Stimulated activated CD8-positive, alpha-beta memory T cell treated with anti-CD3 and anti-CD28 coated beads, Interleukin-15, amount 100 ng/mL, for 48 hours (primary cell): ENCODE results near the gene PCNT.
"Not testable (repeated sequence)": the region's sequence is repeated elsewhere in the genome, so short reads cannot be mapped to it uniquely, and the experiment has no call there.

Experiments used
- DNase-seq, 2 donors: peaks; one replicate each; pipeline ENCODE4 v3.0.0-alpha.2; 2020; ENCODE audit warnings: low read depth in 2 of 2

The PCNT gene

DNA sequence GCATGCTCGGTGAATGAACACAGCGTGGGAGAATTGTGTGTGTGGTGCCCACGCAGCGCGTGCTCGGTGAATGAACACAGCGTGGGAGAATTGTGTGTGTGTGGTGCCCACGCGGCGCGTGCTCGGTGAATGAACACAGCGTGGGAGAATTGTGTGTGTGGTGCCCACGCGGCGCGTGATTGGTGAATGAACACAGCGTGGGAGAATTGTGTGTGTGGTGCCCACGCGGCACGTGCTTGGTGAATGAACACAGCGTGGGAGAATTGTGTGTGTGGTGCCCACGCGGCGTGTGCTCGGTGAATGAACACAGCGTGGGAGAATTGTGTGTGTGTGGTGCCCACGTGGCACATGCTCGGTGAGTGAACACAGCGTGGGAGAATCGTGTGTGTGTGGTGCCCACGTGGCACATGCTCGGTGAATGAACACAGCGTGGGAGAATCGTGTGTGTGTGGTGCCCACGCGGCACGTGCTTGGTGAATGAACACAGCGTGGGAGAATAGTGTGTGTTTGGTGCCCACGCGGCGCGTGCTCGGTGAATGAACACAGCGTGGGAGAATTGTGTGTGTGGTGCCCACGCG lies 79.4 kb downstream of the PCNT start:
- not testable (repeated sequence) for DNase-seq

DNA sequence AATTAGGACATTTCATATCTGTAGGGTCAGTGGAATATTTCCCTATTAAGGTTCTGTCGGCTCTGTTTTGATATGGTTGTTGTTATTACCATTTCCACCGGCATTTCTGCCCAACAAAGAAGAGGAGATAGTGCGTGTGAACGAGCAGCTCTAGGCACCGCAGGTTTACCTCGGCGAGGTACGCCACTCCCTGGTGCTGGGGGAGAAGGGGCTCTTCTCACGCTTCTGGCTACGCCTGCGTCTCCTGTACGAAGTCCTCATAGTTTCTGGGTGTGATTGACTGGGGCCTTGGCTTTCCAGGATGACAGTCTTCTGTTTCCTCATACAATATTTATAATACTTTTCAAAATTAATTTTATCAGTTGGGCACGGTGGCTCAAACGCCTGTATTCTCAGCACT lies 80.3 kb downstream of the PCNT start:
- DNase-seq: no peak

DNA sequence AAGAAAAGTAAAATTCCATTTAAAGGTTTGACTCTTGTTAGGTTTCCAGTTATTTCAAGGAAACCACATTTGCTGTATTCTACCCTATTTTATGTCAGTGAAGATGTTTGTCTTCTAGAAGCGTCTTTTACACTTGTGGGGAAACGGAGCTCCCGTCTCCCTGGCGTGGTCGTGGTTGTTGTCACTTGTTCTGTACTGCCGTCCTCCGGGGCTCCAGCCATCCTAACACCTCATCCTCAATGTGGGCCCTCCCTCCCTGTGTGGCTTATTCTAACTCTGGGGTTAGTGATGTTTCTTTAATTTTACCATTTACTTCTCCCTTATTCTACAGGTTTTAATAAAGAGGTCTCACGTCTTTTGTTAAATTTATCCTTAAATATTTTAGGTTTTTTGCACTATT lies 82.0 kb downstream of the PCNT start:
- DNase-seq: no peak

DNA sequence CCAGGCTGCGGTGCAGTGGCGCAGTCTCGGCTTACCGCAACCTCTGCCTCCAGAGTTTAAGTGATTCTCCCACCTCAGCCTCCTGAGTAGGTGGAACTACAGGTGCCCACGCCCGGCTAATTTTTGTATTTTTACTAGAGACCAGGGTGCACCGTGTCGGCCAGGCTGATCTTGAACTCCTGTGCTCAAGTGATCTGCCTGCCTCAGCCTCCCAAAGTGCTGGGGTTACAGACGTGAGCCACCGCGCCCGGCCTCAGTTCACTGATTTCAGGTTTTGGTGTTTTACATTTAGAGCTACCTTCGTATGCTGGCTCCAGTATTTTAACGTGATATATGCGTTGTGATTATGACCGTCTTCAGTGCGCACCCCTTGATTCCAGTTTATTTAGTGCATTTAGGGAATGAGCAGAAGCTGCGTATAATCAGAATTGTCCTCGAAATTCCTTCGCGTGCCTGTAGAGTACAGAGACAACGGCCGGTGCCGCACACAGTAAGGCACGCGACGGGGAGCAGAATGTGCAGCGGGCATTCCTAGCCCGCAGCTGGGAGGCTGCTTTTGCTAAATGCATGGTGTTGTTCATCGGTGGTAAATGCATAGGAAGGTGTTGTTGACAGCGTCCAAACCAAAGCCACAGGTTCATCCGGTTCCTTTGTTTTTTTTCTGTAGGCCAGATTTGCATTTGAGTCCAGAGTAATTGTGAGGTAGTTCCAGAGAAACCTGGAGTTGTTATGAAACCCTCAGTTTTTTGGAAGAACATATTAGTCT lies 85.9 kb downstream of the PCNT start:
- DNase-seq: no peak

DNA sequence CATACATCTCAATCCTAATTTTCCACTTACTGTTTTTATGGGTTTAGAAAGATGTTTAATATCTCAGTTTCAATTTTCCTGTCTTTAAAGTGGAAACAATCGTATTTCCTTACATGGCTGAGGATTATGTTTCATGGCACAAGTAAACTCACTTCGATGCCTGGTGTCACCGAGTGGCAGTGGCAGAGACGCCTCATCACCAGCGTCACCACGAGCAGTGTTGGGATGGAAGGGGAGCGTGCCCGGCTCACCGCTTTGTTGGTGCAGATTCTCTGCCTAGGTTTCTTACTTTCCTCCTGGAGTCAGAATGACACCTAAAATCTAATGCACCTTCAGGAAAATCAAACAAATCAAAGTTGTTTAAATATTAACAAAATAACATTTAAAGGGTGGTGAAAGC lies 86.6 kb downstream of the PCNT start:
- DNase-seq: no peak

DNA sequence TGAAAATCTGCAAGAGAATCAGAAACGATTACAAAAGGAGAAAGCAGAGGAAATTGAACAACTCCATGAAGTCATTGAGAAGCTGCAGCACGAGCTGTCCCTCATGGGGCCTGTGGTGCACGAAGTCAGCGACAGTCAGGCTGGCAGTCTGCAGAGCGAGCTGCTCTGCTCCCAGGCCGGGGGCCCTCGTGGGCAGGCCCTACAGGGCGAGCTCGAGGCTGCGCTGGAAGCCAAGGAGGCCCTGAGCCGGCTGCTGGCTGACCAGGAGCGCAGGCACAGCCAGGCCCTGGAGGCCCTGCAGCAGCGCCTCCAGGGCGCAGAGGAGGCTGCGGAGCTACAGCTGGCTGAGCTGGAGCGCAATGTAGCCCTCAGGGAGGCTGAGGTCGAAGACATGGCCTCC lies 87.3 kb downstream of the PCNT start:
- DNase-seq: no peak

DNA sequence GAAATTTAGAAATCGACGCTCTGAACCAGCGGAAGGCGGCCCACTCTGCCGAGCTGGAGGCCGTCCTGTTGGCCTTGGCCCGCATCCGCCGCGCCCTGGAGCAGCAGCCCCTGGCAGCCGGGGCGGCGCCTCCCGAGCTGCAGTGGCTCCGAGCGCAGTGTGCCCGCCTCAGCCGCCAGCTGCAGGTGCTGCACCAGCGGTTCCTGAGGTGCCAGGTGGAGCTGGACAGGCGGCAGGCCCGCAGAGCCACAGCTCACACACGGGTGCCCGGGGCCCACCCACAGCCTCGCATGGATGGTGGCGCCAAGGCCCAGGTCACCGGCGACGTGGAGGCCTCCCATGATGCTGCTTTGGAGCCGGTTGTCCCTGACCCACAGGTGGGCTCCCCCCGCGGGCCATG lies 87.7 kb downstream of the PCNT start:
- DNase-seq: no peak

DNA sequence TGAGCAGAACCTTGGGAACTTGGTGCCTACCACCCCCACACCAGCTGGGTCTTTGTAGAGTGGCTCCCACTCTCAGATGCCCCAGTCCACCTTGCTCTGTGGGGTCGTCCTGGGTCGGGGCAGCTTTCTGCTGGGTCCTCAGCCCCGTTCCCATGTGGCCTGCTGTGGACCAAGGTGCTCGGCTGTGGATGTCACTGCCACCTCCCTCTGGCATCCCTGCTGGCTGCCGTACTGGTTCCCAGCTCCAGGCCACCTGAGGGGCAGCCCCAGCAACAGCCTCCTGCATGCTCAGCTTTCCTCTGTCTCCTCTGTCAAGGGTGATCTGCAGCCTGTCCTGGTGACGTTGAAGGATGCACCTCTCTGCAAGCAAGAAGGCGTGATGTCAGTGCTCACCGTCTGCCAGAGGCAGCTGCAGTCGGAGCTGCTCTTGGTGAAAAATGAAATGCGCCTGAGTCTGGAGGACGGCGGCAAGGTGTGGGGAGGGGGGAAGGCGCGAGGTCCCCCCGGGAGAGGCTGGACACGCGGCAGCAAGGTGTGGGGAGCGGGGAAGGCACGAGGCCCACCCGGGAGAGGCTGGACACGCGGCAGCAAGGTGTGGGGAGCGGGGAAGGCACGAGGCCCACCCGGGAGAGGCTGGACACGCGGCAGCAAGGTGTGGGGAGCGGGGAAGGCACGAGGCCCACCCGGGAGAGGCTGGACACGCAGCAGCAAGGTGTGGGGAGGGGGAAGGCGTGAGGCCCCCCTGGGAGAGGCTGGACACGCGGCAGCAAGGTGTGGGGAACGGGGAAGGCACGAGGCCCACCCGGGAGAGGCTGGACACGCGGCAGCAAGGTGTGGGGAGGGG lies 88.8 kb downstream of the PCNT start:
- no peak for DNase-seq

DNA sequence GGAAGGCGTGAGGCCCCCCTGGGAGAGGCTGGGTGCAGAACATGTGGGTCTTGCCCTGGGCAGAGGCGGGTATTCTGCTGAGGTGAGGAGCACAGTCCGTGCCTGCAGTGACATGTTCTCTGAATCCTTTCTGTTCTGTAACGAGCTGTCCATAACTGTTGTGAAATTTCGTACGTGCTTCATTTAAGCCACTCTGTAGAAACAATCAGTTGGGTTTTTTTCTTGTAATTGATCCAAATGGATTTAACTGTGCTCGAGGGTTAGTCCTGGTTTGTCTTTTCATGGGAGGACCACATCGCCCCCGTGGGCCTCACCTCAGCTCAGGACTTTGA lies 89.4 kb downstream of the PCNT start:
- no peak for DNase-seq

DNA sequence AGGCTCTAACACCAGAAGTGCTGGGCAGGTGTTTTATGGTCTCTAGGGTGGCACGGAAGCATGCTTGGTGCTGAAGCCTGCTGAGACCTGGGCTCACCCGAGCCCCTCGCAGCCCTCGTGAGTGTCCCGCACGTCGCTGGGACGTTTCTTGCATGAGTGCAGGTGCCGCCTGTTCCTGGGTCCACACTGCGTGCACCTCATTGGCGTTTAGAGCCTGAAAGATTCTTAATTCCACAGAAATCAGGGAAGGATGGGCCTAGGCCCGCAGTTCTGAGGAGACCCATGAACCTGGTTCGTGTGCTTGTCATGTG lies 91.0 kb downstream of the PCNT start:
- no peak for DNase-seq

DNA sequence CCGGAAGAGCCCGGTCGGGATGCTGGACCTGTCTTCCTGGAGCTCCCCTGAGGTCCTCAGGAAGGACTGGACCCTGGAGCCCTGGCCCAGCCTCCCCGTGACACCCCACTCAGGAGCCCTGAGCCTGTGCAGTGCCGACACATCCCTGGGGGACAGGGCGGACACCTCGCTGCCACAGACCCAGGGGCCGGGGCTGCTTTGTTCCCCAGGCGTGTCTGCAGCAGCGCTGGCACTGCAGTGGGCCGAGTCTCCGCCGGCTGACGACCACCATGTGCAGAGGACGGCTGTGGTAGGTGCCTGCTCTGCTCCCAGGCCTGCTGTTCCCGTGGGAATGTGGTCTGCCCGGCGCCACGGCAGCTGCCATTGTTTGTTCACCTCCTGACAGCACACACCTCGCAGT lies 92.6 kb downstream of the PCNT start:
- DNase-seq: no peak

DNA sequence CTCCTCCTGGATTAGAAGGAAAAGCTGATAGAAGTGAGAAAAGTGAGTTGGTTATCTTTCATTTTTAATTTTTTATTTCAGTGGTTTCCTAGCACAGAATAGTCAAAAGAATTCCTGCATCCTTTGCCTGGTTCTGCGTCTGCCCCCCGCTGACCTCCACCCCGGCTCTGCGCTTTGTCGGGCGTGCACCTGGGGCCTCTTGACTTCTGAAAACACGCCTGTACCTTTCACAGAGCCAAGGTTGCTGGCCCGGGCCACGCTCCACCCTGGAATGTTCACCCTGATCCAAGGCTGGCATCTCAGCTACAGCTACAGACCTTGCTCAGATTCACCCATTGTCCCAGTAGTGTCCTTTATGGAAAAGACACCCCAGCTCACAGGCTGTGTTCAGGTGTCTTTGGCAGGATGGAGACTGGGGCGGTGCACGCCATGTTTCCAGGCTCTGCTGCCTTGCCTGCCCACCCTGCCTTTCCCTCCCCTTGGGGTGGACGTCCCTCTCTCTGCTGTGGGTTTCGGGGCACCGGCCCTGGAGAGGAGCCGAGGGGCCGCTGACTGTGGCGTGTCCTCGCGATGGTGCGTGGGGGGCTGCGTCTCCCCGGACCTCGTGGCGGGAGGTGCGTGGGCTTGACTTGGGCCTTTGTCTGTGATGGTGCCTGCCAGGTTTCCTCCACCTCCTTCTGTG lies 94.5 kb downstream of the PCNT start:
- no peak for DNase-seq

DNA sequence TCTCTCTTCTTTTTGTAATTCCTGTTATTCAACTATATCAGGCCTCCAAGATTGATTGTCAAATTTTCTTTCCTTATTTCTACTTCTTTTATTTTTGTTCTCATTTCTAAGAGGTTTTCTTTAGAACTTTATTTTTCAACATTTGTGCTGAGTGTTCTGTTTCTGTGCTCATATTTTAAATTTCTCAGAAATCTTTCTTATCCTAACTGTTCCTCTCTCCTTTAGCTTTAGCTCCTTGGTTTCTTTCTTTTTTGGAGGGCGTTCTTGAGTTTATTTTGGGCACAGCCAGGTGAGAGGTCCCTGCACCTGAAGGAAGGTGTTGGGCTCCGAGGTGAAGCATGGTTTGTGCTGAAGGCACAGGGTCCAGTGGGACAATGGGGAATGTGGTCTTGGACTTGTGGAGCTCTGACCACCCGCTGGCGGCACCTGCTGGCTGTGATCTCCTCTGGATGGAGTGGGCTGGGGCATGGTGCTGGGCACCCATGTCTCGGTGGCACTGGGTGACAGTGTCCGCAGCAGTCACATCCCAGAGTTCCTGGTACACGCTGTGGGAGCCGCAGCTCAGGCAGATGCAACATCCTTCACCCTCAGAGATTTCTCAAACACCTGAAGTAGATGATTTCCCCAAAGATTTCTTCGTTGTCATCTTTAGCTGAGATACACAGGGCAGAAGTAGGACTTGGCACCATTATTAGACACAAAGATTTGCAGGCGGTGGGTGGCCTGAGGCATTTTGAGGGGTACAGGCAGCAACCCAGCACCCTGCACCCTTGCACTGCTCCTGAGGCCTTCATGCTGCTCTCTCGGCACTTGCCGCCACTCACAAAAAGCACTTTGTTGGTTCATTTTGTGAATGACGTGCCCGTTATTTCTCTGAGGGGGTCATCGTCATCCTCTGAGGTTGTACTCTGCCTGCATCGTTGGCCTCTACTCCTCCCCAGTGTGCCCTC lies 96.6 kb downstream of the PCNT start:
- no peak for DNase-seq

DNA sequence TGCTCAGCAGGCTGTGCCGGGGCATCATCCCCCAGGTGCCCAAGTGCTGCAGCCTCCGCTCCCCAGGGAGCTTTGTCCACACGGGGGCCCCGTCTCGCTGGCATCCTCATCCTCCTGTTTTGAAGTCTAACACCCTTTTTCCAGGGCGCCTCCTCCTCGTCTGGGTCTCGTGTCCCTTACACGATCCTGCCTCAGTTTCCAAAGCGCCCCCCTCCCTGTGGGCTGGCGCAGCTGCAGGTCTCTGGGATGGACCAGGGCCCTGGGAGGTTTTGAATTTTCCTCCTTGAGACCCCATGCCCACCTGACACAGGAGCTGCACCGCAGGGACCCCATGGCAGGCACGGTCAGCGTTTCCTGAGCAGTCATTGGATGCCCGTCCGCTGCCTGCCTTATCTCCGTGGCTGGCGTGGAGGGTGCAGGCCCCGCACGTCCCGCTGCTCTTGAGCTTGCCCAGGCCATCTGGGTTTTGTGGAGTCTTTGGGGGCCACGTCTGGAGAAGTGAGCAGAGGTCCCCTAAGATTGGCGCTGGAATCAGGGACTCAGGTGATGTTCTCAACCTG lies 97.3 kb downstream of the PCNT start:
- no peak for DNase-seq

DNA sequence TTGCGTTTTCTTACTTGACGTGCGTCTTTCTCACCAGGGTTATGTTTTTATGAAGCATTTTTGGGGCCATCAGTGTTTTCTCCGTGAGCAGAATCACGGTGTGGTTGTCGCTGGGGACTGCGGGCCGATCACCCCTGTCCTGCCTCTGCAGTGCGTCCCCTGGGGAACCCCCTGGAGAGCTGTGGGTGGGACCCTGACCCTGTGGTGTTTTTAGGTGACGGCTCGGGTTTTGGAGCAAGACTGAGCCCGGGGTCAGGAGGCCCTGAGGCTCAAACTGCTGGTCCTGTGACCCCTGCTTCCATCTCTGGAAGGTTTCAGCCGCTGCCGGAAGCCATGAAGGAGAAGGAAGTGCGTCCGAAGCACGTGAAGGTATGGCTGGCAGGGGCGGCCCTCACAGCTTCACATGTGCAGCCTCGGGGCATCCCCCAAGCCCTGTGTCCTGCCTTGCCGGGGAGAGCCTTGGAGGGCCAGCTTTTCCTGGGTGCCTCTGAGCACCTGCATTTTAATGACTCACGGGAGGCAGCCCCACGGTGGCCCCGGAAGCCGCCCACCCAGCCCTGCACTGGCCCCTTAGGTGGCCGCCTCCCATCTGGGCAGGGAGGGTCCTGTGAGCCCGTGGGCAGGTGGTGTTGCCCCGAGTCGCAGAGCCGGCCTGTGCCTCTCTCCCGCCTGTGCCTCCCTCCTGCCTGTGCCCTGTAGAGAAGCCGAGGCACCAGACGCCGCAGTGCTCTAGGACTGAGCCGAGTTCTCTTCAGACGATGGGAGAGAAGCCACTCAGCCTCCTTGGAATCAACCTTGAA lies 98.0 kb downstream of the PCNT start:
- no peak for DNase-seq

DNA sequence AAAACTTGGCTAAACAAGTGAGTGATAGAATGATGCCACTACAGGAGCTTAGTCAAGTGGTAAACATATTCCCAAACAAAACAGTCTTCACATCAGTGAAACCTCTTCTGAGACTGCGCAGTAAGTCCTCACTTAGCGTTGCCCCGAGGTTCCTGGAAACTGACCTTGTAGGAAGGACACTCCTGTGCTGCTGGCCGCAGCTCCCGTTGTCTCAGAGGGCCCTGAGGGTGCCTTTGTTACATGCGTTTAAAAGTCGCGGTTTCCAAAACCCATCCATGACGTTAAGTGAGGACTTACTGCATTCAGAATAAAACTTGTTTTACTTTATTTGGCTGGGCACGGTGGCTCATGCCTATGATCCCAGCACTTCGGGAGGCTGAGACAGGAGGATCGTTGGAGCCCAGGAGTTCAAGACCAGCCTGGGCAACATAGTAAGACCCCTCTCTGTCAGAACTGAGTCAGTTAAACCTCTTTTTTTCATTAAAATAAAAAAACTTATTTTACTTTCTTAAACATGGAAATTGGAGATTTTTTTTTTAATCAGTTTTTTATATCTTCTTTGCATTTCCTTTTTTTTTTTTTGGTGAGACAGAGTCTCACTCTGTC lies 98.8 kb downstream of the PCNT start:
- DNase-seq: no peak

DNA sequence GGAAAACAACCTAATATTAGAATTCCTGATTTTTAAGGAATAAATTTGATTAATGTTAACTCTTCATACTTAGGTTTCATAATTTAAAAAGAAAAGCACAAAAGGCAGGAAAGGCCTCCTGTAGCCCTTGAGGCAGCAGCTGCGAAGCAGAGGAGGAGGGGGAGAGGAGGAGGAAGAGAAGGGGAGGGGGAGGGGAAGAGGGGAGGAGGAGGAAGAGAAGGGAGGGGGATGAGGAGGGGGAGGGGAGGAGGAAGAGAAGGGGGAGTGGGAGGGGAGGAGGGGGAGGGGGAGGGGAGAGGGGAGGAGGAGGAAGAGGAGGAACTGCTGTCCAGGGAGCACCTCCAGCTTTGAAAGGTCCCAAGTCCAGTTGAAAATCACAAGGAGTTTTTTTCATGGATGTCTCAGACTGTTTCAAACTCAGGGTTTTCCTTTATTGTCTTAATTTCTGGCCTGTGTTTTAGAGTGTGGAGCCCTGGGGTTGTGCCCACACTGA lies 99.6 kb downstream of the PCNT start:
- DNase-seq: no peak

DNA sequence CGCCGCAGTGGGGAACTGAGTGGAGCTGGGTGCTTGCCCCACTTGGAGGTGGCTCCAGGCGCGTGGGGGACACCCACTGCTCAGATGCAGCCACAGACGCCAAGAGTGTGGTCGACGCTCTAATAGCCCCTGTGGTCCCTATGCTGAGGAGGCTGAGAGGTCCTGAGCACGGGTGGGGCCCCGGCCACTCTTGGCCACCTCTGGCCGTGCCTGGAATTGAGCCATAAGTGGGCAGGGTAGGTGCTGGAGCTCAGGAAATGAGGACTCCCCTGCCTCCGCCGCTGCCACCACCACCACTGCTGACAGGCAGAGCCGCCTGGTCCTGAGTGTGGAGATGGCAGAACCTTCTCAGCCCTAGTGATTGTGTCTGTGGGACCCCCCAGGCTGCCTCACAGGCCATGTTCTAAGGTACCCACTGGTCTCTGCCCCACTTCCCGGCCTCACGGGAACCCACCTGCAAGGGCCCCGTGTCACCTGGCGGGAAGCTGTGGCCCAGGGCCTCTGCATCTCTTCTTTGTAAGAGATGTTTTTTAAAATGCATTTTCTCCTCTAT lies 100.2 kb downstream of the PCNT start:
- DNase-seq: no peak

DNA sequence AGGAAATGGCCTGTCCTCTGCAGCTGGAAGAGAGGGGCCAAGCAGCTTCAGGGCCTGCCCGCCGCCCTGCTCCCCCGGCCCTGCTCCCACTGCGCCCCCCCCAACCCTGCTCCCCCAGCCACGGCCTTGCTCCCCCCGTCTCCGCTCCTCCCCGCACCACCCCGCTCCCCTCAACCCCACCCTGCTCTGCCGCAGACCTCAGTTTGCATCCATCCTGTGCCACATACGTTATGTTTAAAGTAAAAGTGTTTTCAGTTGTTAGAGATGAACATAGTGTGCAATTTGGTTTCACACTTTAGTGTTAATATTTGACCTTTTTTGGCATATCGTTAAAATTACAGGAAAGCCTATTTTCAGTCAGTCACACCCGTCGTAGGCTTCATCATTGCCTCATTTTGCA lies 100.7 kb downstream of the PCNT start:
- no peak for DNase-seq
